Measurements from ENCODE around the gene UCN2. TPM values are rescaled to one million over a fixed set of nuclear protein-coding genes. Genes with fewer than 3 reads are reported as not detected.

Gene UCN2
- total RNA-seq, 1 donor from 2014 or later = not detected

DNA sequence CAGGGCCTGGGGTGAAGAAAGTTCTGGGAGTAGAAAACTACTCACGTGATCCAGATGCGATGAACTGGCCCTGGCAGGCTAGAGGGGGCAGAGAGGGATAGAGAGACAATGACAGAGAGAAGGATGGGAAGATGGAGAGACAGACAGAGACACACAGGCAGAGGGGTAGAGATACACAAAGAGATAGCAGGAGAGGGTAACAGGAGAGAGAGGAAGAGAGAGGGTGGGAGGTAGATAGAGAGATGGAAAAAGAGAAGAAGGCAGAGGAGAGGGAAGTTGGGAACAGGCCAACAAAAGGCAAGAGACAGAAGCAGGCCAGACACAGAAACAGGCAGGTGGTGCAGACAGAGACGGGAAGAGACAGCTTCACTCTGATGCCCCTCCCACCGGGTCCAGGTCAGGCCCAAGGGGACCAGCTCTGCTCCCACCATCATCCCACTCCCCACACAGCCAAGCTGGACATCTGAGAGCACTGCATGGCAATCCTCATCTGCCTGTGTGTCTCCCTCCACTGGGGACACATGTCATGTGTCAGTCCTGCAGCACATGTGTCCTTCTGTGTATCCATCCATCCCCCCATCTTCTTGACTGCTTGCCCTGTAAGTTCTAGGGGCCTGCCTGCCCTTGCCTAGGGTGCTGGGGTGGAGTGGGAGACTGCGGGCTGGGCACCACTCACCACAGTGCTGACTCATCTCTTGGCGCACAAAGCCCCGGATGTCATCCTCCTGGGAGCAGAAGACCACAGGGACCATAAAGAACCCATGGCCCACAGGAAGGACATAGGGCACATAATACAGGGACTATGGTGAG, 2.2 kb upstream of the UCN2 start:
- TF ChIP-seq, protein P1, sequence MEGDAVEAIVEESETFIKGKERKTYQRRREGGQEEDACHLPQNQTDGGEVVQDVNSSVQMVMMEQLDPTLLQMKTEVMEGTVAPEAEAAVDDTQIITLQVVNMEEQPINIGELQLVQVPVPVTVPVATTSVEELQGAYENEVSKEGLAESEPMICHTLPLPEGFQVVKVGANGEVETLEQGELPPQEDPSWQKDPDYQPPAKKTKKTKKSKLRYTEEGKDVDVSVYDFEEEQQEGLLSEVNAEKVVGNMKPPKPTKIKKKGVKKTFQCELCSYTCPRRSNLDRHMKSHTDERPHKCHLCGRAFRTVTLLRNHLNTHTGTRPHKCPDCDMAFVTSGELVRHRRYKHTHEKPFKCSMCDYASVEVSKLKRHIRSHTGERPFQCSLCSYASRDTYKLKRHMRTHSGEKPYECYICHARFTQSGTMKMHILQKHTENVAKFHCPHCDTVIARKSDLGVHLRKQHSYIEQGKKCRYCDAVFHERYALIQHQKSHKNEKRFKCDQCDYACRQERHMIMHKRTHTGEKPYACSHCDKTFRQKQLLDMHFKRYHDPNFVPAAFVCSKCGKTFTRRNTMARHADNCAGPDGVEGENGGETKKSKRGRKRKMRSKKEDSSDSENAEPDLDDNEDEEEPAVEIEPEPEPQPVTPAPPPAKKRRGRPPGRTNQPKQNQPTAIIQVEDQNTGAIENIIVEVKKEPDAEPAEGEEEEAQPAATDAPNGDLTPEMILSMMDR (IDR thresholded peaks at IDR 0.05) = no peak
- Histone ChIP-seq H3K4me1 (peaks cover 0 to 4% of the 10 kb centered on the region in 2 donors), H3K9me3 (no peaks in the 10 kb centered on the region), H3K4me3 (no peak overlapping the region), H3K36me3 (no peaks in the 10 kb centered on the region), H3K27ac (no peak overlapping the region), H3K27me3 (no peaks in the 10 kb centered on the region)
- no peak for DNase-seq (ENCODE audit: low spot score in 2 of 2)
- intact Hi-C loops (cut with DNase I) = no loop called here

DNA sequence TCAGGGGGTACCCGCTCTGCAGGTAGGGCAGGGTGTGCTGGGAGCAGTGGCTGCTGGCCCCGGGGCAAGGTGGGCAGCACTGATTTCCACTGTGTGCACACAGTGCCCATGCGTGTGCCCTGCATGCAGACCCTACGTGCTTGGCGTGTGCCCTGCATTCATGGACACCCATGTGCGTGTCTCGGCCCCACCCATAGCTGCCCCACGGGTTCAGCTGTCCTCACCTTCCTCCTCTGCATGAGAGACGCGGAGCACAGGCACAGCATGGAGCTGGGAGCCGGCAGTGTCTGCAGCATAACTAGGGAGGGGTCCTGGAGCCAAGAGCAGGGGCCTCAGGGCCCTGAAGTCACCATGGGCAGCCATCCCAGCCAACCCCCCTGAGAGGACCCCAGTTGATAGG, 1.6 kb upstream of the UCN2 start:
- no peaks in the 10 kb centered on the region for H3K27me3 ChIP-seq
- intact Hi-C loops (cut with DNase I) = no loop called here
- no peaks in the 10 kb centered on the region for H3K9me3 ChIP-seq
- peaks cover 4 to 11% of the 10 kb centered on the region in 2 donors for H3K4me1 ChIP-seq
- H3K27ac ChIP-seq = no peak overlapping the region
- no peak overlapping the region for H3K4me3 ChIP-seq
- H3K36me3 ChIP-seq = no peaks in the 10 kb centered on the region
- TF ChIP-seq, protein P1 (IDR thresholded peaks at IDR 0.05) = no peak
- no peak for DNase-seq (ENCODE audit: low spot score in 2 of 2)

DNA sequence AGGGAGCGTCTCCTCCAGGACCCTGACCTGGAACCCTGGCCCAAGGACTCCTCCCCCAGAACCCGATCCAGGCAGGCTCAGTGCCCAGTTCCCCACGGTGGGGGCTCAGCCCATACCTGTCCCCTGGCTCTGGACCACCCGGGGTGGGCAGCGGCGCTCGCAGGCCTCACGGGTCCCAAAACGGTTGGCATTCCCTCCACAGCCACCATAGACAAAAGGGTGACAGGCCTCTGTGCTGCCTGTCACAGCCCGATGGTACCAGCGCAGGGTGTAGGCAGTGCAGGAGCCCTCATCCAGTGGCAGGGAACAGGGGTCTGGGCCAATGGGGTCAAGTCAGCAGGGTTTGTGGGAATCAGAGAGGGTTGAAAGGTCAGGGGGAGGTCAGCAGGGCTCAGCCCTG, 1.1 kb upstream of the UCN2 start:
- H3K27me3 ChIP-seq = no peaks in the 10 kb centered on the region
- no peaks in the 10 kb centered on the region for H3K36me3 ChIP-seq
- intact Hi-C loops (cut with DNase I) = no loop called here
- TF ChIP-seq, protein P1 (IDR thresholded peaks at IDR 0.05) = no peak
- H3K4me1 ChIP-seq = peaks cover 8 to 15% of the 10 kb centered on the region in 2 donors
- no peak for DNase-seq (ENCODE audit: low spot score in 2 of 2)
- H3K27ac ChIP-seq = no peak overlapping the region
- no peaks in the 10 kb centered on the region for H3K9me3 ChIP-seq
- no peak overlapping the region for H3K4me3 ChIP-seq

DNA sequence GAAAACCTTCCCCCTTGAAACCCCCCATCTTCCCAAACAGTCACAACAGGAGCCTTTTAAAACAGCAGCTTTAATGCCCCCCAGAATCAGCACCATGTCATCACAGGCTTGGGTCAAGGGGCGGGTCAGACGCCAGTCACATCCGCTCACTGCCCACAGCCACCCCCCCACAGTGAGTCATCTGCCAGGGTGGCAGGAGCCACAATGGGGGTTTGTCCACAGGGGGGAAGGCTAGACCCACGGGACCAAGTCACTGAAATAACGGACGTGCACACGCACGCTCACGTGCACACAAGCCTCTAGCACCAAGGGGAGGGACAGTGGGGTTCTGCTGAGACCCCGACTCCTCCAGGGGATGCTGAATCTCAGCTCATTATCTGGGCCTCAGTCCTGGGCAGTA, 441 bp upstream of the UCN2 start:
- peak; percentile 46 to 77 for DNase-seq (ENCODE audit: low spot score in 2 of 2)
- Histone ChIP-seq H3K27me3 (no peaks in the 10 kb centered on the region), H3K4me3 (no peak overlapping the region), H3K36me3 (no peaks in the 10 kb centered on the region), H3K27ac (peak overlapping the region in 1 of 2 donors; percentile 49), H3K4me1 (peaks cover 8 to 21% of the 10 kb centered on the region in 2 donors), H3K9me3 (no peaks in the 10 kb centered on the region)
- TF ChIP-seq, protein P1 (IDR thresholded peaks at IDR 0.05) = no peak
- intact Hi-C loops (cut with DNase I) = no loop called here

DNA sequence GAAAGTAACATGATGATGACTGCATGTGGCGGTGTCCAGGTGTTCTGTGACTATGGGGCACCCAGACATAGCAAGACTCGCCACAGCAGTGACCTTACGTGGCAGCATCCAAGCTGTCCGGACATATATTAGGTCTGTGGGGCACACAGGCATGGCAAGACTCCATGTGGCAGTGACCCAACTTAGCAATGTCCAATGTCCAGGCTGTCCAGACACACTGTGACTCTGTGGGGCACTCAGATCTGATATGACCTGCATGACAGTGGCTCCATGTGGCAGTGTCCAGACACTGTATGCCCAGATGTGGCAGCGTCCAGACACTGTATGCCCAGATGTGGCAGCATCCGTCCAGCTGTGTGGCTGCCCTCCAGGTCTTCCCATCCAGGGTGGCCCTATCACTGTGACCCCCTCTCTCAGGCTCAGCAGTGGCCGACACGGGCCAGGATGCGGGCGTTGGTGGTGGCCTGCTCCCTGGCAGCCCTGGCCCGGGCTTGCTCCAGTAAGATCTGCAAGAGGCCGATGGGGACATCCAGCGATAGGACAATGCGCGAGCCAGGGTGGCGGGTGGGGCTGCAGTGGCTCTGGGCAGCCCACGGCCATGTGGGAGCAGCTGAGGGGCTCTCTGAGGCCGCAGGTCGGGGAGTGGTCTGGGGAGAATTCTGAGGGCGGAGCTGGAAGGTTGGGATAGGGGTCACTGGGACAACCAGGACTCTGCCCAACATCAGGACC, 1.1 kb downstream of the UCN2 start:
- H3K36me3 ChIP-seq = no peaks in the 10 kb centered on the region
- no peak overlapping the region for H3K4me3 ChIP-seq
- H3K9me3 ChIP-seq = no peaks in the 10 kb centered on the region
- peaks cover 10 to 23% of the 10 kb centered on the region in 2 donors for H3K4me1 ChIP-seq
- no peak overlapping the region for H3K27ac ChIP-seq
- TF ChIP-seq, protein P1 (IDR thresholded peaks at IDR 0.05) = no peak
- intact Hi-C loops (cut with DNase I) = no loop called here
- H3K27me3 ChIP-seq = no peaks in the 10 kb centered on the region
- no peak for DNase-seq (ENCODE audit: low spot score in 2 of 2)
